GM21360 (cell line): Measurements from ENCODE around the gene PIK3AP1.

ENCODE experiments used
- ATAC-seq: cut with Tn5 transposase; IDR thresholded peaks from one replicate; pipeline ENCODE4 v1.9.1; 2021; ENCODE audit warnings: mild to moderate bottlenecking, moderate library complexity; ENCODE audit not compliant: unreplicated experiment

The PIK3AP1 gene

DNA sequence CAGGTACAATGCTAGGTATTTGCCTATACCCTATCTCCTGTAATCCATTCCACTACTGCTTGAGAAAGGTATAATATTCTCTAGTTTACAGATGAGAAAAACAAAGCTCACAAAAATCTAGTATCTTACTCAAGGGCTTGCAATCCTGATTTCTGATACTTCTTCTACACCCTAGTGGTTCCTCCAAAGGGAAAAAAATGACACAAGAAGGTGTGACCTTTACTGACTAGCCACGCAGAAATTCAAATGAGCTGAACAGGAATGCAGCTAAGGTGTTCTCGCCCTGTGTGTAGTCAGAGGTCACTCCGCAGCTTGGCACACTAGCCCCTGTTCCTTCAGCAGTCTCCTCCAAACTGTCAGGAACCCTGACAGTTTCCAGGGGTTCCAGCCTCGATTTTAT lies 74.0 kb downstream of the PIK3AP1 start:
- no peak for ATAC-seq

DNA sequence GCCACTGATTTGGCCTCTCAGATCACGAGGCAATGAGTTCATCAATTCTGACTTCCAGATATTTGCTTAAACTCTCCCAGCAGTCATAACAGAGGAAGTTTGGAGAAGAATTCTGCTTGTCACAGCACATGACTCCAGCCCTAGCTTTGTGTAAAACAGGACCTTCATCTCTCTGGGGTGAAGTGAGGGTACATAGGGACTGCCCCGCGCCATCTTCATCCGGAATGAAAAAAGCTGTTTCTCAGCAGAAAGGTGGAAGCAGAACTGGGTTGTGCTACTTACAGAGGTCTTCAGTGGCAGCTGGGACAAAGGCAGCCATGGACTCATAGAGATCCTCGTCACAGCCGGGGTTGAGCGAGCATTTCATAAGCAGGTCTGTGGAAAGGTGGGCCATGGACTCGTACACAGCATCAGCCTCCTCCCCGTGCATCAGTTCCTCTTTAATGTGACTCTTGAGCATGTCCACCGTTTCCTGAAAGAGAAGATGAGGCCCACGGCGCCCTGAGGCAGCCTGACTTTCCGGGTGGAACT lies 75.1 kb downstream of the PIK3AP1 start:
- no peak for ATAC-seq

DNA sequence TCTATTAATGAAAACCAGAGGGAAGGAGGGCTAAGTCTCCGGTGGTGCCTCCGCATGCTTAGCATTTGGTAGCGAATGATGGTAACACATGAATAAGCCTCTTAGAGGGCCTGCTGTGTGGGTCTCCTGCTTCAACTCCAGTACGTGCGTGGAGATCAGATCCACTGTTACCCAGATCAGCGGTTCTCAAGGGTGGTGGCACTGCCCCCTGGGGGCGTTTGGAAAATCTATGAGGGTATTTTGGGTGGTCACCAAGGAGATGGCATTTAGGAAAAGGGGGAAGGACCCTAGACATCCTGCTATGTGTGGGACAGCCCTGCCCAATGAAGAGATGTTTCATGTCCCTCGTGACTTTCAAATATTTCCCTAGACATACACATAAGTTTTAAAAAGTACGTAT lies 76.4 kb downstream of the PIK3AP1 start:
- ATAC-seq, result no peak

DNA sequence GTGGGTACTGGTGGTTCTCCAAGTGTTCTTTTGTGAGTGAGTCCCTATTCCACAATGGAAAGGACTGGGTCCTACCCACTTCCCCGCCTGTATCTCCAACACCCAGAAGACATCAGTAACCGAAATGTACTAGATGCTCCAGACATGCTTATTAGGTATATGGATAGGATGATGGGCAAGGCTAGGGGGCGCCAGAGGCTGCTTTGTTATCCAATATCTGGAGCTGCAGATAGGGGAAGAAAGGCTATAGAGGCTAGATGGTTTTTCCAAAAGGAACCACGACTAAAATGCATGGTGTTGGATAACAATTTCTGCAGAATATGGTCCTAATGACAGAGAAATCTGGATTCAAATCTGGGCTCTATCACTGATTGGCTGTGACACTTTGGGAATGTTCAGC lies 77.3 kb downstream of the PIK3AP1 start:
- no peak for ATAC-seq

DNA sequence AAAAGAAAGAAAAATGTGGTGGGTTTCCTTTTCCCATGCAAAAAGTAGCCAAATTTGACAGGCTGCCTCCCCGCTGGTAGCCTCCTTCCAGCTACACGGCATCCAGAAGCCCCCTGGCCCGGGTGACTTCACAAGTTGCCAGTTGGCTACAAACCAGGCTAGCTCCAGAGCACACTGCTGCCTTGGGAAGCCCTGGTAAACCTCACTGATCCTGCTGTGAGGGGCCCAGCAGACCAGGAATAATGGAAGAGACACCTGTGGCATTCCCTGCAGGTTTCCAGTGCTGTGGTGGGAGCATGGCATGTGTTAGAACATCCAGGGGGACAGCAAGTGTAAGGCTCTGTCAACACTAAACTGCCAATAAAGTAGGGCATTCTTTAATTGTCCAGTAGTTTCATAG lies 77.8 kb downstream of the PIK3AP1 start:
- no peak for ATAC-seq

DNA sequence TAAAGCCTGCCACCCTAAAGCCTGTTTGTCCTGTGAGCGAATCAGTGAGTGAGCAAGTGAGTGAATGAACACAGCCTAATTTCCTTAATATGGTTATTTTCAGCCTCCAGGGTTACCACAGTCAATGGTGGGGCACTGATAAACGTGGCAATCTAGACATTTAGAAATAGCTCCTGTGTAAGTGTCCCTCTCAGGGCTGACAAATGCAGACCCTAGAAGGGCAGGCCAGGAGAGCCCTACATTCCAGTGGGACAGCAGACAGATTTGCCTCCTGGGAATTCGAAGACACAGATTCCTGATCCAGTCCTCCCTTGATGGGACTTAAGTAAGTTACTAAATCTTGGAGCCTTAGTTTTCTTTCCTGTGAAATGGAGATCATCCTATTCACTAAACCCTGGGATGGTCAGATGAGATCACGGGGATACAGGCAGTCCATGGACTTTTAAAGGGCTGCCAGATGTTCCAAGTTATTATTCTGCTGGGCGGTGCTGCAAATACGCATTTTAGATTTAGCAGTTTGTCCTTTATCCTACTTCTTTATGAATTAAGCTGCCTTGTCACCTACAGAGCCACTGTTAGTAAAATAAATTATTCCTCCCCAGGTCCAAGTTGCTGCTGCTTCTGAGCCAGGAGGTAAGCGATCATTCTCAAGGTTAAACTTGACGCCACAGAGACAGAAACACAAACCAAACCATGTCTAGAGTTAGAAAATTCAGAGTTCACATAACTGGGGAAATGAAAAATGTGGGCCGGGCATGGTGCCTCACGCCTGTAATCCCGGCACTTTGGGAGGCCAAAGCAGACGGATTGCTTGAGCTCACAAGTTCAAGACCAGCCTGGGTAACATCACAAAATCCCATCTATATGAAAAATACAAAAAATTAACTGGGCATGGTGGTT lies 78.7 kb downstream of the PIK3AP1 start:
- ATAC-seq, result no peak

DNA sequence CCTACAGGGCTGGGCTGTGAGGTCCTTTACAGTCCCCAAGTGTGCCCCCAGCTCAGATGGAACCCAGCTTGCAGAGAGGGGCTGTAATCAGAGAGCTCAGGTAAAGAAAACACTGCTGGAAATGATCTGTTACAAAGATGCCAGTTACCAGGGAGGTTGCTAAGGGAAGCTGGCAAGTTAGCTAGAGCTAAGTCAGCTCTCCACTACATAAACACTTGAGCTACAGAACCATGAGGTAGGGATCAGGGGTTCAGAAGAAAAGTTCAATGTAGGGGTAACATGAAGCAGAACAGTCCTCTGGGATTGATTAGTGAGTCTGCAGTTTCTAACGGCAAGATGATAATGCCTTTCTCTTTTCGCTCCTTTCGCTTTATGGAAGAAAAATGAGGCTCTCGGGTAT lies 80.4 kb downstream of the PIK3AP1 start:
- no peak for ATAC-seq

DNA sequence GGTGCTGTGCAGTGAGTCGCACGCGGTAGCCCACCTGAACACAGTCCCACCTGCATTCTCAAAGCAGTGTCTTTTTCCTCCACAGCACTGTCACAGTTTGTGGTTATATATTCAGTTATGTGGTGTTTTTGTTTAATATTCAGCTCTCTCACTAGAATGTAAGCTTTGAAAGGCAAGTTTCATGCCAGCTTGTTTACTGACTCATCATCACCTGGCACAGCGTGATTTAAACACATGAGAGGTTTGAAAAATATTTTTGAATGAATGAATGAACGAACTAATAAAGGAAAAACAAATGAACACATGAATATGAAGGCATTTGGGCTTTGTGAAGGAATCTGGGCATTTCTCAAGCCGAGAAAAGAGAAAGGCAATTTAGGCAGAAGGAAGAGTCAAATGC lies 81.6 kb downstream of the PIK3AP1 start:
- ATAC-seq, result no peak

DNA sequence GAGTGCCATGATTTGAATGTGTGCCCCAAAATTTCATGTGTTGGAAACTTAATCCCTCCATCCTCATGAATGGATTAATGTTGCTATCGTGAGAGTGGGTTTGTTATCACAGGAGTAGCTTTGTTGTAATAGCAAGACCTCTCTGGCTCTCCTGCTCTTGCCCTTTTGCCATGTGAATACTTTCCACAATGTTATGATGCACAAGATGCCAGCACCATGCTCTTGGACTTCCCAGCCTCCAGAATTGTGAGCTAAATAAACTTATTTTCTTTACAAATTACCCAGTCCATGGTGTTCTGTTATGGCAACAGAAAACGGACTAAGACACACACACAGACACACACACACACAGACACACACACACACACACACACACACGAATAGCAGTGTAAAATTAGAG lies 82.2 kb downstream of the PIK3AP1 start:
- no peak for ATAC-seq

DNA sequence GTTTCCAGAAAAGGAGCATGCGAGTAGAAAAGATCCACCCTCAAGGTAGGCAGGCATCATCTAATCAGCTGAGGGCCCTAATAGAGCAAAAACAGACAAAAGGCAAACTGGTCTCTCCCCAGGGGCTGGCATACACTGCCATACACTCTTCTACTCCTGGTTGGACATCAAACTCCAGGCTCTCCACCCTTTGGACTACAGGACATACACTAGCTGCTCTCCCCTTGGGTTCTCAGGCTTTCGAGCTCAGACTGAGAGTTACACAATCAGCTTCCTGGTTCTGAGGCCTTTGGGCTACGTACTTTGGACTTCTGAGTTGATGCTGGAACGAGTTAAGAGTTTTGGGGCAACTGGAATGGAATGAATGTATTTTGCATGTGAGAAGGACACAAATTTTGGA lies 82.6 kb downstream of the PIK3AP1 start:
- ATAC-seq, result no peak

DNA sequence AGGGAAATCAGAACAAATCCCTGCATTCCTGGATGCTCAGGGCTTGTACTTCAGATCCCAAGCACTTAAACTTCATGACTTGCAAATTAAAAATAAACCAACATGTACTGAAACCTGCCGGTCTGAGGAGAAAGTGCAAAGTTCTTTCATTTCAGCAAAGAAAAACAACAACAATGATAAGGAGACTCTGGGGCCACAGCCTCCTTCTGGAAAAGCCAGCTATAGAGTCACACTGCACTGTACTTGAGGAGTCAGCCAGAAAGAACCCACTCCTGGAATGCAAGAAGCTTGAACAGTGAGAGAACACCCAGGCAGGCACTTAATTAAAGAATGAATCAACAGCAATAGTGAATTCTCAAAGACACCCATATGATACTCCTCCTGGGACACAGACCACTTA lies 83.8 kb downstream of the PIK3AP1 start:
- ATAC-seq, result no peak

DNA sequence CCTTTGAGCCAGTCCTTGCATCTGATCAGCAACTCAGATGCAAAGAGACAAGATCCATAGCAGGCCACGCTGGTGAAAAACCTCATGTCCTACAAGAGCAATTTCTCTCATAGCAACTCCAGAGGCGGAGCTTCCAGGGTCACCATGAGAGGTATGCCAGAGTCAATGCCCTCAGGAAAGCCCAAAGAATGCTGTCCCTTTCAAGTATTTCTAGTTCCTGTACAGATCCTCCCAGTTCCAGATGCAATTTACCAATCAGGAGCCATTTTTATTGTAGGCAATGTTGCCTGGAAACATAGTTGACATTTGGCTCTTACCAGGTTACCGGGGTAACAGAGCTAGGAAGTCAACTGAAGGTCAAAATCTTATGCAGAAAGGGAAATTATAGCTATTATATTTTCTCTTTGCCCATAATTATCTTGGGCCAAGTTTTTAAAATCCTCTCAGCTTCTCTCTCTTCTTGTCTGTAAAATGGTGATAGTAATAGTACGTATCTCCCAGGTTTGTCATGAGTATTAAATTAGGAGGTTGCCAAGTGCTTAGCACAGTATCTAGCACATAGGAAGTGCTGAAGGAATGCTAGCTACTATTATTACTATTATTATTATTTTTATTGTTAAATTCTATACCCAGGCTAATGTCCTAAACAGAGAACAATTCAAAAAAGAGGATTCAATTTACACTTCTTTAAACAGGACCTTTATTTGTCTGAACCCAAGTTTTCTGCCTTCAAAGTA lies 87.2 kb downstream of the PIK3AP1 start:
- ATAC-seq, result no peak

DNA sequence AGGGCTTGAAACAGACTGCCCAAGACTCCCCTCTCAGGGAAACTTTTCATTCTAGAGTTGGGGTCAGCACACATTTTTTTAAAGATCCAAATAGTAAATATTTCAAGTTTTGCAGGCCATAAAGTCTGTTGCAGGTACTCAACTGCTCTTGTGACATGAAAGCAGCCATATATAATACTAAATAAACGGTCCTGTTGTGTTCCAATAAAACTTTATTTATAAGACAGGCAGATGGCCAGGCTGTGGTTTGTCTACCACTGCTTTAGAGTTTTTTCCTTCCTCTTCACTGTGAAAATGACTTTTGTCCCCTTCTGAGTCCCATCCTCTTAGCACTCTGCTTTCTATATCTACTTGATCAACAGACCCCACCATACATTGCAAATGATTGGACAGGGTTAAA lies 93.0 kb downstream of the PIK3AP1 start:
- no peak for ATAC-seq

DNA sequence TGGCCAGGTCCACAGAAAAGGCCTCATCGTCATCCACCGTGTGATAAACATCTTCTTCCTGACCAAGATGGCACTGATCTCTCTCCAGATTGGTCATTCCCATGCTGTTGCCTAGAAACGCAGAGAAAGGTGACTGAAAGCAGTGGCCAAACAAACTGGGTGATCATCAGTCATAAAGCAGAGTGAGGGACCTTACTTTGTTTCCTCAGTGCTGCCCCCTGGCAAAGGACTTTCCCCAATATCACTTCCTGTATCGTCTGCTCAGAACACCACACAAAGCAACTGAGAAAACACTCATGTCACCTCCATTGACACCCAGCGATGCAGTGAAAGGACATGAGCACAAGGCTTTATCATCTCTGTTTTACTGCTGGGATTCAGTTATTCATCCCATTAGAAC lies 93.5 kb downstream of the PIK3AP1 start:
- no peak for ATAC-seq

DNA sequence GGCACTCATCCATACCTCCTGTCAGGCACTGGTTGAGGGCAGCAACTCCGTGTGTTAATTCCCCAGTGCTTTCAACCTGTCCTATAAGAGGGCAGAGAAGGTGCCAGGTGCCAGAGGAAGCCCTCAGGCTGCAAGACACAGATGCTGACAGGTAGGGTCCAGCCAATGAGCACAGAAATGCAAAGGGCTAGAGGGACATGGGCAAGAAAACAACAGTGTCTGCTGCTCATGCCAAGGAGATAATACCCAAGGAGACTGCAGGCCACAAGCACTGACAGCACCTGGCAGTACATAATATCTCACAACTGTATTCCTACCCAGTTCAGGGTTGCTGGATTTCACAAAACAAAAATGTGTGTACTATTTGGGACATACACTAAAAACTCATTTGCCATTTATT lies 95.1 kb downstream of the PIK3AP1 start:
- no peak for ATAC-seq

DNA sequence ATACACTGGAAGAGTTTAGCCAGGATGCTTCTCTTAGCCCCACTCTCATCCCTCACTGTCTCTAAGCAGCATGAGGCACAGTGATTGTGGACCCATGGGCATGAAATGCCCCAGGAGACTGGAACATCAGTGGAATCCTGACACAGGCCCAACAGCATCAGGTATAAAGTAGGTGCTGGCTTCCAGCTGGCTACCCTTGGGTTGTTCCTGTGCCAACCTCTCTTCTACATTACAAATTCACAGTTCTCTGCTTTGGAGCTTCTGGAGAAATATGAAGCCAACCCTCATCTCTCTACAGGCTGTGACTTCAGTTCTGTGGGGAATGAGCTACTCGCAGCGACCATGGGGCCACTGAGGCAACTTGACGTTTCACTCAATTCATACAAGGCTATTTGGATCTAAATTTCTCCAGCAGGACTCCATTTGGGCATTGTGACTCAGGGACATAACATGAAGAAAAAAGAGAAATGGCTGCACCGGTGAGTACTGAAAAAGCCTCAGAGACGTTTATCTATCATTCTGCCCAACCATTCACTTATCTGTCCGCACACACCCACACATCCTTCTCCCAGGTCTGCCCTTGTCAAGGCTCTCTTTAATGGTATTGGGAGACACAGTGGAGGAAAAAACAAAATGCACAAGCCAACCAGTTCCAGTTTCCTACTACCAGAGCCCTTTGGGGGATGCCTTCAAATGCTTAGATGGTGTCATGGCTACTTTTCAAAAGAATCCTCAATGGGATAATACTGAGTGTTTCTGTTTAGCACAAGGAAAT lies 98.1 kb downstream of the PIK3AP1 start:
- ATAC-seq, result no peak

DNA sequence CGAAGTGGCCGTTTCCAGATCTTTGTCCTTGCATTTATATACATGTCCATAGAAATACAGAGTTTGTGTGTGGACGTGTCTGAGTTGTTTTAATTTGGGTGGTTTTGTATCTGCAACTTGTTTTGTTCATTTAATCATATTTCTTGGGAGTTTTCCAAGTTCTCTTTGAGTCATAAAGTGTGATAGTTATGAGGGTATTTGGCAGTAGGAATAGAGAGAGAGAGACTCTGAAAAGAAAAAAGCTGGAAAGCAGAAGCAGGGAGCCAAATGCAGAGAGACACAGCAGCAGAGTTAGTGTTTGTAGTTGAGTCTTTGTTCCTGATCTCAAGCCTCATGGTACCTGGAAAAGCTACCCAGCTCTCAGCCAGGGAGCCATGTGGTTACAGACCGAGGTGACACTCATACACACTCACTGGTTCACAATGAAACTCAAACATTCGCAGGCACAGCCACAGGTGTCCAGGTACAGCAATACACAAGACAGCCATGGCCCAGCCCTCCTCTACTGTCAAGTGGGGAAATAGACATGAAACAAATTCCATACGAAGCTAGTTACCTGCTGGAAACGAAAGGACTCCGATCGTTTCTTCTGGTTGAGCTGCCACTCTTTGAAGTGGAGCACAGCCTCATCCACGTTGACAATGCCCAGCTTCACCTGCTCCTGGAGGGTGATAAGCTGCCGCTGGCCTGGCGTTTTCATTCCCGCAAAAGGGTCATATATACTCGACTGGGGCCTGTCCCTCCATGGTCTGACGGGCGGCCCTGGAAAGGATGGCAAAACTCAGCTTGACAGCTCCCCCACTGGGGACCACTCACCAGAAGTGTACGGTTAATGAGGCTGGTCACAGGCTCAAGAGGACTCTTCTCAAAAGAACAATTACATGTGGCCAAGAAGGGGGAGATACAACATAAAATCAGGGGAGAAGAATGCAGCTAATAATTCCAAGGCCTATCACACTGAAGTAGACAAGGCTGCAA lies 100.2 kb downstream of the PIK3AP1 start:
- ATAC-seq, result no peak

DNA sequence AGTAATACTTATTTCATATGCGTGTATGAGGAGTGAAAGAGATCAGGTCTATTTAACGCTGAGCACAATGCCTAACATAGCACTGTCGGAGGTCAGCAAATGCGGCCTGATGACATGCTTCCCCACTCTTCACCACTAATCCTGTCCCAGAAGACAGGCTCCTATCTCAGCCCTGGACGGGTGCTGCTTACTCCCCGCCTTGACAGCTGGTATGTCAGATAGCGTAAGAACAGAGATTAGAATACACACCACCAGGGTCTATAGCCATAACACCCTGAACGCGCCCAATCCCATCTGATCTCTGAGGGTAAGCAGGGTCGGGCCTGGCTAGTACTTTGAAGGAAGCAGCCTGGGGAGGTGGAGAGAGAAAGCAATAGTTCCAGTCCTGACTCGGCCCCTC lies 101.2 kb downstream of the PIK3AP1 start:
- no peak for ATAC-seq

DNA sequence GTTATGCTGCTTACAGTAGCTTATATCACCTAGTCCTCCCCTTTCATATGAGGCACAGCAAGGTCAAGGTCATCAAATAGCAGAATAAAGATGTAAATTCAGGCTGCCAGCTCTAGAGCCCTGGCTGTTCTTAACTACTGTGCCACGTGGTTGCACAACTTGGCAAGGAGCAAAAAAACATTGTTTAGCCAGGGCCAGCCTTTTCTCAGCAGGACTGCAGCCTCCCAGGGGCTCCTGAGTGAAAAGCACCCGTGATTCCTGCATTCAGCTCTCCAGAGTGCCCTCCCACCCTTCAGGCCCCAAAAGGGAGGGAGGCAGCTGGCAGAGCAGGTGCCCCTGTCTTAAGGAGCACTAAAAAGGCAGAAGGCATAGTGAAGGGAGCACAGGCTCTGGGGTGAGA lies 101.7 kb downstream of the PIK3AP1 start:
- ATAC-seq, result no peak

DNA sequence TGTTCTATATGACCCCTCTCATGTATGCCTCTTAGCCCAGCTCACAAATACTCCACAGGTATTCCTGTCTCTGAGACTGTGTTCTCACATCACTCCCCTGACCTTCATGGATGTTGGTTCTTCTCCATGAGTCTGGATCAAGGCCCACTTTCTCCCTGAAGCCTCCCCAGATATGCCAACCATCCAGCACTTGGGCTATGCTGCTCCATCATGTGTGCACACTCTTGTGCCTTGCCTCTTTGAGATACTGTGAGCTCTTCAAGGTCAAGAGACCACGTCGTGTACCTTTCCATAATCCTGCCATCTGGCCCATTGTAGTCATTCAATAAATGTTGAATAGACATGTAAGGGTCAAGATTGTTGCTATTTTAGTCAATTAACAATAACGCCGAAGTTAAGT lies 103.4 kb downstream of the PIK3AP1 start:
- no peak for ATAC-seq
